NCI-H146 (cell line): Measurements from ENCODE around the gene FAM111B.
"Not testable (repeated sequence)": the region's sequence is repeated elsewhere in the genome, so short reads cannot be mapped to it uniquely, and the experiment has no call there.

ENCODE experiments used
- DNase-seq: peaks from one replicate; lab custom pipeline; 2025; lab: John Stamatoyannopoulos, UW

The FAM111B gene, protein sequence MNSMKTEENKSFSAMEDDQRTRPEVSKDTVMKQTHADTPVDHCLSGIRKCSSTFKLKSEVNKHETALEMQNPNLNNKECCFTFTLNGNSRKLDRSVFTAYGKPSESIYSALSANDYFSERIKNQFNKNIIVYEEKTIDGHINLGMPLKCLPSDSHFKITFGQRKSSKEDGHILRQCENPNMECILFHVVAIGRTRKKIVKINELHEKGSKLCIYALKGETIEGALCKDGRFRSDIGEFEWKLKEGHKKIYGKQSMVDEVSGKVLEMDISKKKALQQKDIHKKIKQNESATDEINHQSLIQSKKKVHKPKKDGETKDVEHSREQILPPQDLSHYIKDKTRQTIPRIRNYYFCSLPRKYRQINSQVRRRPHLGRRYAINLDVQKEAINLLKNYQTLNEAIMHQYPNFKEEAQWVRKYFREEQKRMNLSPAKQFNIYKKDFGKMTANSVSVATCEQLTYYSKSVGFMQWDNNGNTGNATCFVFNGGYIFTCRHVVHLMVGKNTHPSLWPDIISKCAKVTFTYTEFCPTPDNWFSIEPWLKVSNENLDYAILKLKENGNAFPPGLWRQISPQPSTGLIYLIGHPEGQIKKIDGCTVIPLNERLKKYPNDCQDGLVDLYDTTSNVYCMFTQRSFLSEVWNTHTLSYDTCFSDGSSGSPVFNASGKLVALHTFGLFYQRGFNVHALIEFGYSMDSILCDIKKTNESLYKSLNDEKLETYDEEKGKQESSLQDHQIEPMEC

GRCh38 chr11:59106363-59107336, at the start of gene FAM111B:
FAM111B (plus strand) TSS chr11:59107237; CDS start chr11:59109626, 2,389 bp downstream.
- DNase-seq: peak; percentile 97

- DNase-seq: peak; percentile 80
Measured at GRCh38 chr11:59058120-59059033, 48.7 kb upstream of the FAM111B start.

GRCh38 chr11:59060096-59060495, 46.9 kb upstream of the FAM111B start:
- DNase-seq: not testable (repeated sequence)

GRCh38 chr11:59062602-59063529, 44.2 kb upstream of the FAM111B start:
- DNase-seq: no peak

DNA sequence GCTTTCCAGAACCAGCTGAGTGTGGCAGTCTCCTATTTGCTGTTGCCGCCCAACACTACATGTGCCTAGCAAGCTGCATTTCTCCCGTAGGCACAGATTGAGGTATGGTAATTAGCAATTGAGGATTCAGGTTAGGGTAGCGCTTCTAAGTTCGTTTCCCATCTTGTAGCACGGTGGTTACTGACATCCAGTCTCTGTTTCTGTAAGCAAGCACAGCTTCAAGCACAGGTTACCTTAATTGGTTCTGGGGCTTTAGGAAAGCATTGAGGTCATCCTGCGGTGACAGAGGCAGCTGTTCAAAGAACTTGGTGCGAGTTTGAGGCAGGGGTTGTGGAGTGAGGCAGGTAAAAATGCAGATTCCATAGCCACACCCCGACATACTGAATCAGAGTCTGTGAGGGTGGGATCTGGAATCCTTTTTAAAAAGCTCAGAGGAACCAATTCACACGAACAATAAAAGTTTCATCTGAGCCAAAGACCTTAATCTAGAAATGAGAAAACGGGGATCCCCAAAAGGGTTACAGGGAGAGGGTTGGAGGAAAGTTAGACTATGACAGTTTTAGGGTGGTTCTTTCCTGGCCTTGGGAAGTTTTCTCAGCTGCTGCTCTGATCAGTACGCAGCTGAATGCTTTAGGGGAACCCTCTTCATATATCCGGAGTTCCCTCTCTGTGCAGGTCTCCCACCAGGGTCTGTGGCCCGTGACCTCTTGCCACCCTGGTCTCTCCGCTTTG, 42.9 kb upstream of the FAM111B start:
- not testable (repeated sequence) for DNase-seq

- no peak for DNase-seq
Measured at GRCh38 chr11:59069087-59069486, 38.0 kb upstream of the FAM111B start.

DNA sequence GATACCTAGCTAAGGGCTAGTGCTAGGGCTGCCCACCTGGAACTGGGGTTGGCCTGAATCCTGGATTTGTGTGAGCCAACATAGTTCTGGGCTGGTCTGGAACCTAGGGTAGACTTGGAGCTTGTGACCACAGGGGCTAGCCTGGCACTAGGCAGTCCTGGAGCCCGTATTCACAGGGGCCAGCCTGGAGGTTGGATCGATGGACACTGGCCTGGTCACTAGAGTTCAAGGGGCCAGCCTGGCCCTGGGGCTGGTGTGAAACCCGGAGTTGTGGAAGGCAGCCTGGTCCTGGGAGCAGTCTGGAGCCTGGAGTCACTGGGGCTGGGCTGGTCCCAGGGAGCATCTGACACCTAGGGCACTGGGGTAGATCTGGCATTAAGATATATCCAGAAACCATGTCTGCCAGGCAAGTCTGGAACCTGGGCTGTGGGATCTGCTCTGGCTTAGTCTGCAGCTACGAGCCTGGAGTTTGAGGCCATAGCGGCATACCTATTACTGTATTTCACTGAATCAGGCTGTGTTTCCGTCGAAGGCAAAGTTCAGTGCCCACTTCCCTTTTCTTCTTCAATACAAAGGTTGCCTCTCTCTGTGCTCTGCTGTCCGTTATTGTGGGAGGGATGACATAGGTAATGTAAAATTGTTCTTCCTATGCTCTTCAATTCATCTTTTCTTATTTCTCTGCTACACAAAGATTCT, 30.0 kb upstream of the FAM111B start:
- DNase-seq: no peak

- DNase-seq: no peak
Measured at GRCh38 chr11:59078435-59078834, 28.6 kb upstream of the FAM111B start.

GRCh38 chr11:59079086-59079485, 28.0 kb upstream of the FAM111B start:
- no peak for DNase-seq

GRCh38 chr11:59080421-59080820, 26.6 kb upstream of the FAM111B start:
- not testable (repeated sequence) for DNase-seq

DNA sequence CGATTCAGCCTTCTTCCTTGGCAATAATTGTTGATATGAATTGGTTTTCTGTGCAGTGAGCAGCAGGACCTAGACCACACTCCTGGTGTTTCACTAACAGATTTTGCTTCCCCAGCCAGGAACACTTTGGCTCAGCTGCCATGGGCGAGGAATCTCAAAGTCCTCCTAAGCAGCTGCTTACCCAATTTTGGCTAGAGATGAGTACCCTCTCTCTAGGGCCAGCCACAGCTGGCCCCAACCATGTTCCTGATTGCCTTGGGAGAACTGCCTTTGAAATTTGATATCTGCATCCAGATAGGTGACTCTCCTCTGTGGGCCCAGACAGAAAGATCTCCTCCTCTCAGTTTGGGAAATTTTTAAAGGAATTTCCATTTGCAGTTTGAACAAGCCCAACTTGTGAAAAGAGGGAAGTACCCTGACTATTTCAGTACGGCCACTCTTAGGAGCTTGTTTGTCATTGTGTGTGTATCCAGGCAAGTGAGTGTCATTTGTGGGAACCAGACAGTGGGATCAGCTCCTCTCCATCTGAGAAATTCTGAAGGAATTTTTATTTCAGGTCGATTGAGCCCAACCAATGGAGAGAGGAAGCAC, 25.5 kb upstream of the FAM111B start:
- not testable (repeated sequence) for DNase-seq

- not testable (repeated sequence) for DNase-seq
Measured at GRCh38 chr11:59086007-59086406, 21.0 kb upstream of the FAM111B start, which contains the start of gene GLYATL1B. GLYATL1B (plus strand) TSS chr11:59086307; CDS start chr11:59086307, 0 bp downstream.

GRCh38 chr11:59088162-59088561, 18.9 kb upstream of the FAM111B start:
- no peak for DNase-seq

- not testable (repeated sequence) for DNase-seq
Measured at GRCh38 chr11:59093576-59093975, 13.5 kb upstream of the FAM111B start.

- not testable (repeated sequence) for DNase-seq
Measured at GRCh38 chr11:59095225-59095624, 11.8 kb upstream of the FAM111B start.

DNA sequence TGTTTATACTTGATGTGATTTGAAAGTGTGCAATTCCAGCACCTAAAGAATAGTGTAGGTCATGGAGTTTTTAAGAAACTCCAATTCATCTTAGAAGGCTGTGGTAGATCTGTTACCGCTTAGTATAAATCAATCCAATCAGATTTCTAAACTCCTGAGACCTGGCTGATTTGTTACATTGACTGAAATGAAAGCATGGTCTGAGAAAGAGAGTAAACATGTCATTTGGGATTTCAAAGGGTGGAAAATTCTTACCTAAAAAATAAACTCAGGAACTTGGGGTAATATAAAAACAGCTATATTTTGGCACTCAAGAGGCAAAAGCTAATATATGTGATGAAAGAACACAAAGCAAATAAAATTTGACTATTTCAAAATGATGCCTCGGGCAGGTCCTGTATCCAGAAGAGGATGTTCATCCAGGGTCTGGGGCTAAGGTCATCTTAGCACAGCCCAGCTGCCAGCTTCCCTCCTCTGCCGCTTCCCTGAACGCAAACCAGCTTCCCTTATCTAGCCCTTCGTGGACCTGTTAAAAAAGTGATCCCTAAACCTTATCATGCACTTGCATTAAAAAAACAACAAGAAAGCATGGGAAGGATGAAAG, 11.0 kb upstream of the FAM111B start:
- DNase-seq: not testable (repeated sequence)

GRCh38 chr11:59097113-59097708, 9.8 kb upstream of the FAM111B start:
- peak; percentile 30 for DNase-seq
